Mucosa of gallbladder (tissue), 1 donor: Measurements from ENCODE around the gene VMP1. TPM values are rescaled to one million over a fixed set of nuclear protein-coding genes. Genes with fewer than 3 reads are reported as not detected.

Experiments used
- DNase-seq: peaks from one replicate; pipeline ENCODE4 v3.0.0-alpha.2; 2020; ENCODE audit warnings: low spot score
- total RNA-seq: library from RNA; stranded (reverse); gene quantifications from one replicate; pipeline ENCODE4 v1.2.1, GENCODE V29; 2021
- donor health status: DM: no; HTN: no; CAD: no.

The VMP1 gene
- 167 TPM for total RNA-seq

- DNase-seq = peak; percentile 98
Observed at GRCh38 chr17:59707149-59707970, at the start of gene VMP1, which contains the start of gene PTRH2. VMP1 (plus strand) TSS chr17:59707654; CDS start chr17:59731447, 23,793 bp downstream. PTRH2 (minus strand) TSS chr17:59707430; CDS start chr17:59697978, 9,452 bp downstream.

- no peak for DNase-seq
Observed at GRCh38 chr17:59666235-59666634, 41.2 kb upstream of the VMP1 start.

GRCh38 chr17:59668816-59669215 lies 38.6 kb upstream of the VMP1 start:
- DNase-seq = no peak

GRCh38 chr17:59669411-59669810 lies 38.0 kb upstream of the VMP1 start:
- no peak for DNase-seq

GRCh38 chr17:59669944-59670343 lies 37.5 kb upstream of the VMP1 start:
- DNase-seq = no peak

GRCh38 chr17:59671386-59671785 lies 36.1 kb upstream of the VMP1 start:
- DNase-seq = no peak

GRCh38 chr17:59675231-59675630 lies 32.2 kb upstream of the VMP1 start:
- no peak for DNase-seq

GRCh38 chr17:59676716-59677115 lies 30.7 kb upstream of the VMP1 start:
- no peak for DNase-seq

- DNase-seq = no peak
Observed at GRCh38 chr17:59678918-59679317, 28.5 kb upstream of the VMP1 start.

- DNase-seq = no peak
Observed at GRCh38 chr17:59680314-59680713, 27.1 kb upstream of the VMP1 start.

- no peak for DNase-seq
Observed at GRCh38 chr17:59683283-59683682, 24.2 kb upstream of the VMP1 start.

GRCh38 chr17:59684967-59685366 lies 22.5 kb upstream of the VMP1 start:
- DNase-seq = no peak

GRCh38 chr17:59688008-59688407 lies 19.4 kb upstream of the VMP1 start:
- DNase-seq = no peak

GRCh38 chr17:59688496-59688895 lies 19.0 kb upstream of the VMP1 start:
- DNase-seq = no peak

GRCh38 chr17:59693582-59693981 lies 13.9 kb upstream of the VMP1 start:
- no peak for DNase-seq

- DNase-seq = no peak
Observed at GRCh38 chr17:59694344-59694743, 13.1 kb upstream of the VMP1 start.

- DNase-seq = no peak
Observed at GRCh38 chr17:59695945-59696681, 11.3 kb upstream of the VMP1 start.

GRCh38 chr17:59696682-59697277 lies 10.7 kb upstream of the VMP1 start:
- DNase-seq = no peak

- DNase-seq = no peak
Observed at GRCh38 chr17:59698143-59698542, 9.3 kb upstream of the VMP1 start.

GRCh38 chr17:59699218-59699617 lies 8.2 kb upstream of the VMP1 start:
- DNase-seq = no peak

- DNase-seq = no peak
Observed at GRCh38 chr17:59699786-59700185, 7.7 kb upstream of the VMP1 start.

- no peak for DNase-seq
Observed at GRCh38 chr17:59702304-59702703, 5.2 kb upstream of the VMP1 start.
